Measurements from ENCODE around the gene SECTM1. TPM values are rescaled to one million over a fixed set of nuclear protein-coding genes. Genes with fewer than 3 reads are reported as not detected.

Gene SECTM1
- total and polyA plus RNA-seq, 9 of the 15 experiments (the other 6 are each of a cell fraction or from before 2014, with no cell fraction given) = 0.11 to 0.46 (median 0.18) TPM; not detected in 6

- TF ChIP-seq RBM14 (IDR thresholded peaks at IDR 0.05; ENCODE audit: borderline replicate concordance, insufficient read depth, low read depth, low read length) (no peak), ZNF395 (CRISPR knock-in tag; IDR thresholded peaks at IDR 0.05) (no peak), E2F6 (IDR thresholded peaks at IDR 0.05; ENCODE audit: borderline replicate concordance in 1 of 2, extremely low read depth in 1 of 2, insufficient read depth in 1 of 2, insufficient read length in 1 of 2, low read depth in 1 of 2, low read length in 1 of 2, poor library complexity in 1 of 2, severe bottlenecking in 1 of 2) (peak in 1 of 2 experiments; percentile 50), TSC22D4 (tag; IDR thresholded peaks at IDR 0.05) (no peak), E2F3 (CRISPR knock-in tag; IDR thresholded peaks at IDR 0.05) (no peak), FOXP1 (CRISPR knock-in tag; IDR thresholded peaks at IDR 0.05) (no peak), BRF2 (IDR thresholded peaks at IDR 0.05; ENCODE audit: borderline replicate concordance, insufficient read depth, insufficient read length) (no peak), ZNF384 (IDR thresholded peaks at IDR 0.05; ENCODE audit: low read depth, low read length) (no peak), PTBP1 (IDR thresholded peaks at IDR 0.05; ENCODE audit: low read depth, low read length) (no peak), E4F1 (CRISPR knock-in tag; IDR thresholded peaks at IDR 0.05; ENCODE audit: borderline replicate concordance) (no peak), TGIF2 (CRISPR knock-in tag; IDR thresholded peaks at IDR 0.05) (no peak), ETS2 (tag; IDR thresholded peaks at IDR 0.05; ENCODE audit: borderline replicate concordance, poor library complexity, severe bottlenecking) (no peak), EGR1 (conservative IDR thresholded peaks at IDR 0.05) (peak; percentile 65), RBM22 (IDR thresholded peaks at IDR 0.05; ENCODE audit: low read depth, low read length, poor library complexity, severe bottlenecking) (no peak), DEAF1 (CRISPR knock-in tag; IDR thresholded peaks at IDR 0.05) (no peak), TFAM (CRISPR knock-in tag; conservative IDR thresholded peaks at IDR 0.05) (no peak), KAT8 (IDR thresholded peaks at IDR 0.05; ENCODE audit: low read depth) (no peak), NR4A1 (CRISPR knock-in tag; IDR thresholded peaks at IDR 0.05) (no peak), NR4A1 (tag; IDR thresholded peaks at IDR 0.05) (no peak), ZNF347 (CRISPR knock-in tag; IDR thresholded peaks at IDR 0.05; ENCODE audit: low read depth) (no peak)
Observed at GRCh38 chr17:82332669-82333278, 792 bp downstream of the SECTM1 start (continued).
